Jurkat, Clone E6-1 (cell line): ENCODE data around the gene HTRA2.
"Not testable (repeated sequence)": the region's sequence is repeated elsewhere in the genome, so short reads cannot be mapped to it uniquely, and the experiment has no call there.

Experiments used
- DNase-seq: peaks from one replicate; pipeline ENCODE4 v3.0.0-alpha.2; 2011; ENCODE audit warnings: low read depth, low spot score
- H3K4me3 ChIP-seq: 2 replicates; pipeline ENCODE4 v1.5.1; 2011; ENCODE audit warnings: mild to moderate bottlenecking, low read length, control low read depth, moderate library complexity

Gene HTRA2

GRCh38 chr2:74553892-74554819, 24.4 kb downstream of the HTRA2 start, which contains the start of the genes DOK1 and LOXL3:
DOK1 (plus strand) TSS chr2:74554720; CDS start chr2:74554755, 35 bp downstream.
LOXL3 (minus strand) TSS chr2:74553942; CDS start chr2:74552634, 1,308 bp downstream.
- peak; percentile 49 for DNase-seq
- H3K4me3 ChIP-seq = peak within 1 kb of the TSS; percentile 94

GRCh38 chr2:74554820-74555531, 25.2 kb downstream of the HTRA2 start:
- H3K4me3 ChIP-seq = peak overlapping the region; percentile 94
- no peak for DNase-seq

GRCh38 chr2:74555610-74556103, 25.9 kb downstream of the HTRA2 start:
- no peak overlapping the region for H3K4me3 ChIP-seq
- no peak for DNase-seq

- DNase-seq = no peak
- H3K4me3 ChIP-seq = no peak overlapping the region
Observed at GRCh38 chr2:74556159-74556558, 26.4 kb downstream of the HTRA2 start.

GRCh38 chr2:74556831-74557370, 27.2 kb downstream of the HTRA2 start:
- no peak for DNase-seq
- H3K4me3 ChIP-seq = no peak overlapping the region

GRCh38 chr2:74558284-74559230, 28.8 kb downstream of the HTRA2 start:
- no peak for DNase-seq
- H3K4me3 ChIP-seq = no peak overlapping the region

GRCh38 chr2:74559912-74560311, 30.2 kb downstream of the HTRA2 start:
- no peak for DNase-seq
- no peak overlapping the region for H3K4me3 ChIP-seq

- no peak for DNase-seq
- no peak overlapping the region for H3K4me3 ChIP-seq
Observed at GRCh38 chr2:74560591-74560990, 30.9 kb downstream of the HTRA2 start.

GRCh38 chr2:74561022-74561421, 31.3 kb downstream of the HTRA2 start:
- H3K4me3 ChIP-seq, DNase-seq: not testable (repeated sequence)

- no peak for DNase-seq
- H3K4me3 ChIP-seq = no peak overlapping the region
Observed at GRCh38 chr2:74562126-74562775, 32.5 kb downstream of the HTRA2 start.

GRCh38 chr2:74564222-74564621, 34.5 kb downstream of the HTRA2 start:
- DNase-seq = no peak

GRCh38 chr2:74566076-74566753, 36.5 kb downstream of the HTRA2 start:
- no peak overlapping the region for H3K4me3 ChIP-seq
- no peak for DNase-seq

More at GRCh38 chr2:74564222-74564621, 34.5 kb downstream of the HTRA2 start:
- no peak overlapping the region for H3K4me3 ChIP-seq

GRCh38 chr2:74566754-74567085, 37.0 kb downstream of the HTRA2 start:
- DNase-seq = no peak
- H3K4me3 ChIP-seq = no peak overlapping the region

- no peak for DNase-seq
- H3K4me3 ChIP-seq = no peak overlapping the region
Observed at GRCh38 chr2:74567881-74568280, 38.1 kb downstream of the HTRA2 start.

- H3K4me3 ChIP-seq = no peak overlapping the region
- DNase-seq = no peak
Observed at GRCh38 chr2:74569686-74570085, 40.0 kb downstream of the HTRA2 start.

GRCh38 chr2:74571058-74571457, 41.3 kb downstream of the HTRA2 start:
- H3K4me3 ChIP-seq = no peak overlapping the region
- DNase-seq = no peak

GRCh38 chr2:74572178-74572925, 42.6 kb downstream of the HTRA2 start:
- DNase-seq = no peak

More at GRCh38 chr2:74572178-74572925, 42.6 kb downstream of the HTRA2 start:
- H3K4me3 ChIP-seq = no peak overlapping the region
